Parathyroid adenoma (tissue), 2 donors: ENCODE data around the gene KSR1.
"Not testable (repeated sequence)": the region's sequence is repeated elsewhere in the genome, so short reads cannot be mapped to it uniquely, and the experiment has no call there.

ENCODE experiments used
- H2AFZ ChIP-seq: fragments of 300-600 bp; sonication (generic); one replicate; pipeline ENCODE4 v1.7.0; 2017; ENCODE audit warnings: antibody characterized with exemption, mild to moderate bottlenecking
- H3K27ac ChIP-seq: fragments of 300-600 bp; sonication (generic); one replicate; pipeline ENCODE4 v1.7.0; 2017
- H3K27me3 ChIP-seq: fragments of 300-600 bp; sonication (generic); one replicate; pipeline ENCODE4 v1.7.0; 2017; ENCODE audit warnings: low read length; ENCODE audit not compliant: control insufficient read depth, insufficient read depth
- H3K36me3 ChIP-seq: fragments of 300-600 bp; sonication (generic); one replicate; pipeline ENCODE4 v1.7.0; 2017; ENCODE audit warnings: low read length; ENCODE audit not compliant: control insufficient read depth, insufficient read depth
- H3K4me1 ChIP-seq: fragments of 300-600 bp; sonication (generic); one replicate; pipeline ENCODE4 v1.7.0; 2017; ENCODE audit warnings: control low read depth
- H3K4me2 ChIP-seq: fragments of 300-600 bp; sonication (generic); one replicate; pipeline ENCODE4 v1.7.0; 2017; ENCODE audit warnings: low read length
- H3K4me3 ChIP-seq: fragments of 300-600 bp; sonication (generic); one replicate; pipeline ENCODE4 v1.7.0; 2017; ENCODE audit warnings: low read depth, low read length
- H3K79me2 ChIP-seq: fragments of 300-600 bp; sonication (generic); one replicate; pipeline ENCODE4 v1.7.0; 2017; ENCODE audit warnings: control low read depth
- H3K9ac ChIP-seq: fragments of 300-600 bp; sonication (generic); one replicate; pipeline ENCODE4 v1.7.0; 2017; ENCODE audit warnings: mild to moderate bottlenecking
- H3K9me3 ChIP-seq: fragments of 300-600 bp; sonication (generic); one replicate; pipeline ENCODE4 v1.7.0; 2017; ENCODE audit warnings: low read length; ENCODE audit not compliant: control insufficient read depth
- TF ChIP-seq, protein P1 (sequence below): fragments of 300-600 bp; sonication (generic); IDR thresholded peaks from one replicate; pipeline ENCODE4 v1.7.0; 2017; ENCODE audit warnings: antibody characterized with exemption, mild to moderate bottlenecking
- donor health status: primary hyperparathyroidism.

Gene KSR1

GRCh38 chr17:27430383-27430840, 25.8 kb upstream of the KSR1 start:
- Histone ChIP-seq H3K9ac (no peak overlapping the region), H3K4me1 (no peaks in the 10 kb centered on the region), H3K79me2 (no peaks in the 10 kb centered on the region), H3K4me2 (no peak overlapping the region), H3K4me3 (no peak overlapping the region), H3K9me3 (no peaks in the 10 kb centered on the region), H3K36me3 (no peaks in the 10 kb centered on the region), H2AFZ (no peak overlapping the region), H3K27ac (no peak overlapping the region), H3K27me3 (no peaks in the 10 kb centered on the region)
- TF ChIP-seq, protein P1, sequence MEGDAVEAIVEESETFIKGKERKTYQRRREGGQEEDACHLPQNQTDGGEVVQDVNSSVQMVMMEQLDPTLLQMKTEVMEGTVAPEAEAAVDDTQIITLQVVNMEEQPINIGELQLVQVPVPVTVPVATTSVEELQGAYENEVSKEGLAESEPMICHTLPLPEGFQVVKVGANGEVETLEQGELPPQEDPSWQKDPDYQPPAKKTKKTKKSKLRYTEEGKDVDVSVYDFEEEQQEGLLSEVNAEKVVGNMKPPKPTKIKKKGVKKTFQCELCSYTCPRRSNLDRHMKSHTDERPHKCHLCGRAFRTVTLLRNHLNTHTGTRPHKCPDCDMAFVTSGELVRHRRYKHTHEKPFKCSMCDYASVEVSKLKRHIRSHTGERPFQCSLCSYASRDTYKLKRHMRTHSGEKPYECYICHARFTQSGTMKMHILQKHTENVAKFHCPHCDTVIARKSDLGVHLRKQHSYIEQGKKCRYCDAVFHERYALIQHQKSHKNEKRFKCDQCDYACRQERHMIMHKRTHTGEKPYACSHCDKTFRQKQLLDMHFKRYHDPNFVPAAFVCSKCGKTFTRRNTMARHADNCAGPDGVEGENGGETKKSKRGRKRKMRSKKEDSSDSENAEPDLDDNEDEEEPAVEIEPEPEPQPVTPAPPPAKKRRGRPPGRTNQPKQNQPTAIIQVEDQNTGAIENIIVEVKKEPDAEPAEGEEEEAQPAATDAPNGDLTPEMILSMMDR, result no peak

DNA sequence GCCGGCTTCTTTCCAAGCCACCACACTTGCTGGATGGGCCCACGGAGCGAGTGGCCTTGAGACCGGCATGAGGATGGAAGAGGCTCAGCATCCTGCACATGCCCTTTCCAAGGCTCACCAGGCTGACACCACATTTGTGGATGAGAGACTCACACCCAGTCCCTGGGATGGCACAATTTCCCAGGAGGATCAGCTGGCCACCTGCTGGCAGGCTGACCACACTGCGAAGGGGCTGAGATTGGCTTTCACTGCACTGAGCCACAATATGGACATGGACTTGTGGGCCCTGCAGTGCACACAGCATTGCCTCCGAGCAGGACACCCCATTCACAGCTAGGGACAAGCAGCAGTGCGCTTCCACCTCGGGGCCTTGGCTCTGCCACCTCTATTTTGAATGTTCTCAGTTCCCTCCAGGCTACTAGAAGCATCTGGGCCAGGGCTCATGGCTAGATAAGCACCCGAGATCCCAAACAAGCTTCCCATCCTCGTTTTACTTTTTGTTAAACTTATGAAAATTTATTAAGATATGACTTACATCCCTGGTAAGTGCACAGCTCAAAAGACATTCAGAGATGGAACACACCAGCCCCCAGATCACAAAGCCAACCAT, 25.3 kb upstream of the KSR1 start:
- Histone ChIP-seq H3K4me1 (no peaks in the 10 kb centered on the region), H3K4me2 (no peak overlapping the region), H3K9me3 (no peaks in the 10 kb centered on the region), H3K27ac (no peak overlapping the region), H2AFZ (no peak overlapping the region), H3K36me3 (no peaks in the 10 kb centered on the region), H3K79me2 (no peaks in the 10 kb centered on the region), H3K4me3 (no peak overlapping the region), H3K27me3 (no peaks in the 10 kb centered on the region), H3K9ac (no peak overlapping the region)
- TF ChIP-seq, protein P1, result peak; percentile 35

GRCh38 chr17:27433521-27433920, 22.7 kb upstream of the KSR1 start:
- H3K79me2 ChIP-seq, result no peaks in the 10 kb centered on the region
- H3K9ac ChIP-seq, result no peak overlapping the region
- no peak overlapping the region for H3K4me3 ChIP-seq
- H3K4me1 ChIP-seq, result no peaks in the 10 kb centered on the region
- TF ChIP-seq, protein P1, result no peak
- no peak overlapping the region for H3K4me2 ChIP-seq
- H2AFZ ChIP-seq, result no peak overlapping the region
- H3K9me3 ChIP-seq, result no peaks in the 10 kb centered on the region
- no peak overlapping the region for H3K27ac ChIP-seq
- H3K36me3 ChIP-seq, result no peaks in the 10 kb centered on the region
- H3K27me3 ChIP-seq, result no peaks in the 10 kb centered on the region

DNA sequence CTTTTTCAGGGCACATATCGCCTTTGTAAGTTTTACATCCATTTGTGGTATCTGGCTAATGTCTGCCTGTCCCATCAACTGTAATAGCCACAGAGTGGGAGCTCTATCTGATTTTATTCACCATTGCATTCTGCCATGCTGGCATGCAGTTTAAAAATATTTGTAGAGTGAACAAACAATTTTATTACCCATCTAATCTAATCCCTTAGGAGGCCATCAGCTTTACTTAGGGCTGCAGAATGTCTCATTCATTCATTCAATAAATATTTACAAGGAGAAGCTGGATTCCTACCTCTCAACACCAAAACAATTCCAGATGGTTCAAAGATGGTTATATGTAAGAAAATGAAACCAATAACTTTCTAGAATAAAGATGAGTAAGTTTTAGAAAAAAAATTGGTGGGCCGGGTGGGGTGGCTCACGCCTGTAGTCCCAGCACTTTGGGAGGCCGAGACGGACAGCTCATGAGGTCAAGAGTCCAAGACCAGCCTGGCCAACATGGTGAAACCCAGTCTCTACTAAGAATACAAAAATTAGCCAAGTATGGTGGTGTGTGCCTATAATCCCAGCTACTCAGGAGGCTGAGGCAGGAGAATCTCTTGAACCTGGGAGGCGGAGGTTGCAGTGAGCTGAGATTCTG, 20.7 kb upstream of the KSR1 start:
- H3K27ac ChIP-seq, H2AFZ ChIP-seq, H3K9ac ChIP-seq, H3K36me3 ChIP-seq, H3K4me2 ChIP-seq, H3K27me3 ChIP-seq, H3K4me1 ChIP-seq, H3K79me2 ChIP-seq, H3K9me3 ChIP-seq, H3K4me3 ChIP-seq: not testable (repeated sequence)

GRCh38 chr17:27438348-27438998, 17.8 kb upstream of the KSR1 start:
- Histone ChIP-seq H3K4me1 (no peaks in the 10 kb centered on the region), H3K27me3 (no peaks in the 10 kb centered on the region), H3K9ac (no peak overlapping the region), H3K27ac (no peak overlapping the region), H3K9me3 (no peaks in the 10 kb centered on the region), H3K79me2 (no peaks in the 10 kb centered on the region), H3K4me2 (no peak overlapping the region), H2AFZ (no peak overlapping the region), H3K4me3 (no peak overlapping the region), H3K36me3 (no peaks in the 10 kb centered on the region)
- TF ChIP-seq, protein P1, result no peak
